SH-SY5Y (cell line): ENCODE measurements around the gene DZANK1.

Experiments used
- GATA2 ChIP-seq: IDR thresholded peaks from 2 replicates; pipeline ENCODE4 v1.6.1; 2011; ENCODE audit warnings: mild to moderate bottlenecking, low read depth, low read length
- GATA3 ChIP-seq: IDR thresholded peaks from 2 replicates; pipeline ENCODE4 v1.6.1; 2011; ENCODE audit warnings: low read depth, mild to moderate bottlenecking, low read length, moderate library complexity

DNA sequence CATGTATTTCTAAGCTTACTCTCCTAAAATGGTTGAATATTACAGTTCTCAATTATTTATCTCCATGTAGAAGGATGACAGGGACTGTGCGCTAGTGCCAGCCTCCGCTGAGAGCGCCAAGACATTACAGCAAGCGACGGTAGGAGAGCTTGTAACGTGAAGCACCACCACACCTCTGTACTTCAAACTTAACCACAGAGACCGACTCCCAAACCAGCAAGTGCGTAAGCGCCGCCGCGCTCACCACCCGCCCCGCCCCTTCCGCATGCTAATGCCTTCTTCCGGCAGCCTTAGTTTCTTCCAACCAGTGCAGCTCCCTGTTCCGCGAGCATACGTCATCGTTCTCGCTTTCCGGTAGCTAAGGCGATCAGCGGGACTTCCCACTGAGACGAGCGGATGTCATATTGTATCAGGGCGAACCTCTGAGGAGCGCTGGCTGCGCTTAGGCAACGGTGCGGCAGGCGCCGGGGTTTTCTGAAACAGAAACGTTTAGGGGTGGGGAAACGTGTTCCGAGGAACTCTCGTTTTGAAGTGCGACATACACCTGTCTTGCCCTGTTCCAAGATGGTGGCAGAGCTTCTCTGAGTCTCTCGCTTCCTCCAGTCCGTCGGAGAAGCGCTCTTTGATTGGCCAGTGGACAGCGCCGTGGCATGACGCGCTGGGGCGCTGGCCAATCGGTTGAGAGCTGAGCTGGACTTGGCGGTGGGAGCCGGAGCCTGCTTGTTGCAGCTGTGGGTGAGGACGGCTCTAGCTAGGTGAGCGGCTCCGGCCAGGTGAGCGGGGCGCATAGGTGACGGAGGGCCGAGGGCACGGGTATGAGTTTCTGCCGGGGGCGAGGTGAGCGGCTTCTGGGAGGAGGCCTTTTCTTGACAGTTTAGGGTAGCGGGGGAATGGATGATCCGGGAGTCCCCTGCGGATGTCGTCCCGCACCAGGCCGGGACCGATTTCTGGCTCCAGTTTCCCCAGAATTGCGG lies 40.7 kb upstream of the DZANK1 start, which contains the start of gene SEC23B:
- TF ChIP-seq GATA3 (no peak), GATA2 (no peak)
